HL-60 (cell line): Measurements from ENCODE around the gene TLE3.
A peak's percentile ranks its signal among the peaks of the same experiment; 100 is the strongest.

Experiments used
- DNase-seq, 2 experiments: peaks; one replicate each; pipeline ENCODE4 v3.0.0-alpha.2; 2010 to 2020; ENCODE audit warnings: low read depth in 1 of 2, low spot score in 1 of 2
- H3K27ac ChIP-seq: fragments of 250-450 bp; sonication (Bioruptor Pico); replicated peaks from 2 replicates; pipeline ENCODE4 v1.5.1; 2020; ENCODE audit warnings: mild to moderate bottlenecking, moderate library complexity
- H3K27me3 ChIP-seq: fragments of 250-450 bp; sonication (Bioruptor Pico); 2 replicates; pipeline ENCODE4 v1.5.1; 2021; ENCODE audit warnings: mild to moderate bottlenecking, moderate library complexity; ENCODE audit not compliant: insufficient read depth, poor library complexity, severe bottlenecking
- H3K4me3 ChIP-seq: replicated peaks from 2 replicates; pipeline ENCODE4 v1.5.1; 2011; ENCODE audit warnings: mild to moderate bottlenecking, control low read depth, low read length; ENCODE audit not compliant: insufficient read depth
- CTCF ChIP-seq: IDR thresholded peaks from one replicate; pipeline ENCODE4 v1.5.1; 2011; ENCODE audit warnings: low read length, control low read depth, inconsistent platforms; ENCODE audit not compliant: insufficient read depth
- GABPA ChIP-seq: IDR thresholded peaks from 2 replicates; pipeline ENCODE4 v1.6.1; 2012; ENCODE audit warnings: low read depth
- POLR2AphosphoS5 ChIP-seq: IDR thresholded peaks from 2 replicates; pipeline ENCODE4 v1.6.1; 2012; ENCODE audit warnings: low read depth
- REST ChIP-seq: IDR thresholded peaks from 2 replicates; pipeline ENCODE4 v1.6.1; 2012; ENCODE audit warnings: low read depth; ENCODE audit not compliant: insufficient replicate concordance
- SPI1 ChIP-seq: IDR thresholded peaks from 2 replicates; pipeline ENCODE4 v1.6.1; 2012; ENCODE audit warnings: low read depth, mild to moderate bottlenecking, borderline replicate concordance

The TLE3 gene

GRCh38 chr15:70121624-70122302 lies 24.0 kb upstream of the TLE3 start:
- TF ChIP-seq SPI1 (no peak), GABPA (no peak), POLR2AphosphoS5 (no peak), REST (no peak), CTCF (no peak)
- no peaks in the 10 kb centered on the region for H3K27me3 ChIP-seq
- no peak overlapping the region for H3K4me3 ChIP-seq
- no peak for DNase-seq
- H3K27ac ChIP-seq = no peak overlapping the region

- no peak for TF ChIP-seq REST
- no peak for TF ChIP-seq SPI1
- TF ChIP-seq CTCF = no peak
- TF ChIP-seq POLR2AphosphoS5 = no peak
- TF ChIP-seq GABPA = no peak
- no peaks in the 10 kb centered on the region for H3K27me3 ChIP-seq
- no peak overlapping the region for H3K4me3 ChIP-seq
- no peak overlapping the region for H3K27ac ChIP-seq
- no peak for DNase-seq
Measured at GRCh38 chr15:70120958-70121623, 23.4 kb upstream of the TLE3 start.

GRCh38 chr15:70119911-70120508 lies 22.3 kb upstream of the TLE3 start:
- peak in 1 of 2 experiments; percentile 10 for DNase-seq
- TF ChIP-seq POLR2AphosphoS5 (no peak), REST (no peak), CTCF (no peak)
- no peak overlapping the region for H3K4me3 ChIP-seq
- H3K27me3 ChIP-seq = no peaks in the 10 kb centered on the region
- no peak overlapping the region for H3K27ac ChIP-seq
